Measurements from ENCODE around the gene ZFYVE26. TPM values are rescaled to one million over a fixed set of nuclear protein-coding genes. Genes with fewer than 3 reads are reported as not detected.
A peak's percentile ranks its signal among the peaks of the same experiment; 100 is the strongest.

The ZFYVE26 gene
- total RNA-seq = 33.4 and 38.7 TPM in 2 replicates
- long read RNA-seq, partial matches to known transcripts = 4 of 8 reads
- long read RNA-seq, other reads (novel, unspliced or antisense) = 3 of 8 reads

GRCh38 chr14:67816326-67817002, at the start of gene ZFYVE26:
Gene ZFYVE26, minus strand, starts transcription at chr14:67816590. Its CDS starts 627 bp downstream, at chr14:67815963.
- Mint-ChIP-seq H3K4me3 (ENCODE audit: unreplicated experiment) (peak within 1 kb of the TSS; percentile 86), H3K36me3 (ENCODE audit: unreplicated experiment) (peaks cover 12% of the 10 kb centered on the region), H3K27ac (ENCODE audit: unreplicated experiment) (peak within 1 kb of the TSS; percentile 94), H3K9me3 (ENCODE audit: unreplicated experiment) (no peaks in the 10 kb centered on the region), H3K27me3 (ENCODE audit: unreplicated experiment) (no peaks in the 10 kb centered on the region), H3K4me1 (ENCODE audit: unreplicated experiment) (peaks cover 38% of the 10 kb centered on the region)
- TF ChIP-seq, protein P1, sequence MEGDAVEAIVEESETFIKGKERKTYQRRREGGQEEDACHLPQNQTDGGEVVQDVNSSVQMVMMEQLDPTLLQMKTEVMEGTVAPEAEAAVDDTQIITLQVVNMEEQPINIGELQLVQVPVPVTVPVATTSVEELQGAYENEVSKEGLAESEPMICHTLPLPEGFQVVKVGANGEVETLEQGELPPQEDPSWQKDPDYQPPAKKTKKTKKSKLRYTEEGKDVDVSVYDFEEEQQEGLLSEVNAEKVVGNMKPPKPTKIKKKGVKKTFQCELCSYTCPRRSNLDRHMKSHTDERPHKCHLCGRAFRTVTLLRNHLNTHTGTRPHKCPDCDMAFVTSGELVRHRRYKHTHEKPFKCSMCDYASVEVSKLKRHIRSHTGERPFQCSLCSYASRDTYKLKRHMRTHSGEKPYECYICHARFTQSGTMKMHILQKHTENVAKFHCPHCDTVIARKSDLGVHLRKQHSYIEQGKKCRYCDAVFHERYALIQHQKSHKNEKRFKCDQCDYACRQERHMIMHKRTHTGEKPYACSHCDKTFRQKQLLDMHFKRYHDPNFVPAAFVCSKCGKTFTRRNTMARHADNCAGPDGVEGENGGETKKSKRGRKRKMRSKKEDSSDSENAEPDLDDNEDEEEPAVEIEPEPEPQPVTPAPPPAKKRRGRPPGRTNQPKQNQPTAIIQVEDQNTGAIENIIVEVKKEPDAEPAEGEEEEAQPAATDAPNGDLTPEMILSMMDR (IDR thresholded peaks at IDR 0.05) = no peak
- peak; percentile 95 for DNase-seq (ENCODE audit: extremely low spot score, unreplicated experiment)

DNA sequence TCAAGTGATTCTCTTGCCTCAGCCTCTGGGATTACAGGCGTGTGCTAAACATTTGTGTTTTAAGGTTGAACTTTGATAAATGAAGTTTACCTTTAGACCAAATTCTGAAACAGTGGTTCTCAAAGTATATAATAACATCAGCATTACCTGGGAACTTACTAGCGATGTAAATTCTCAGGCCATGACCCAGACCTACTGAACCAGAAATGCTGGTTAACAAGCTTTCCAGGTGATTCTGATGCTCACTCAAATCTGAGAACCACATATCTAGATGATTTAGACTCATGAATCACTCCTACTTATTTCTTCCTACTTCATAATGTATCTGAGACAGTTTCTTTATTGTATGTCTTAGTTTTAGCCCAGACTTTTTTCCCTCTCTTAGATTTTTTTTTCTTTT, 46.8 kb upstream of the ZFYVE26 start:
- no peak overlapping the region for H3K27ac Mint-ChIP-seq (ENCODE audit: unreplicated experiment)

GRCh38 chr14:67859169-67859749, 42.9 kb upstream of the ZFYVE26 start:
- H3K27me3 Mint-ChIP-seq (ENCODE audit: unreplicated experiment) = no peaks in the 10 kb centered on the region
- H3K36me3 Mint-ChIP-seq (ENCODE audit: unreplicated experiment) = no peaks in the 10 kb centered on the region
- peaks cover 12% of the 10 kb centered on the region for H3K4me1 Mint-ChIP-seq (ENCODE audit: unreplicated experiment)
- H3K9me3 Mint-ChIP-seq (ENCODE audit: unreplicated experiment) = no peaks in the 10 kb centered on the region
- H3K27ac Mint-ChIP-seq (ENCODE audit: unreplicated experiment) = no peak overlapping the region
- TF ChIP-seq, protein P1 (IDR thresholded peaks at IDR 0.05) = no peak
- DNase-seq (ENCODE audit: extremely low spot score, unreplicated experiment) = no peak
- no peak overlapping the region for H3K4me3 Mint-ChIP-seq (ENCODE audit: unreplicated experiment)

More for the DNA sequence above, 46.8 kb upstream of the ZFYVE26 start:
- H3K4me3 Mint-ChIP-seq (ENCODE audit: unreplicated experiment) = no peak overlapping the region
- H3K27me3 Mint-ChIP-seq (ENCODE audit: unreplicated experiment) = no peaks in the 10 kb centered on the region
- peaks cover 8% of the 10 kb centered on the region for H3K36me3 Mint-ChIP-seq (ENCODE audit: unreplicated experiment)
- H3K9me3 Mint-ChIP-seq (ENCODE audit: unreplicated experiment) = peaks cover 8% of the 10 kb centered on the region
- TF ChIP-seq, protein P1 (IDR thresholded peaks at IDR 0.05) = no peak
- peaks cover 2% of the 10 kb centered on the region for H3K4me1 Mint-ChIP-seq (ENCODE audit: unreplicated experiment)
- DNase-seq (ENCODE audit: extremely low spot score, unreplicated experiment) = no peak

DNA sequence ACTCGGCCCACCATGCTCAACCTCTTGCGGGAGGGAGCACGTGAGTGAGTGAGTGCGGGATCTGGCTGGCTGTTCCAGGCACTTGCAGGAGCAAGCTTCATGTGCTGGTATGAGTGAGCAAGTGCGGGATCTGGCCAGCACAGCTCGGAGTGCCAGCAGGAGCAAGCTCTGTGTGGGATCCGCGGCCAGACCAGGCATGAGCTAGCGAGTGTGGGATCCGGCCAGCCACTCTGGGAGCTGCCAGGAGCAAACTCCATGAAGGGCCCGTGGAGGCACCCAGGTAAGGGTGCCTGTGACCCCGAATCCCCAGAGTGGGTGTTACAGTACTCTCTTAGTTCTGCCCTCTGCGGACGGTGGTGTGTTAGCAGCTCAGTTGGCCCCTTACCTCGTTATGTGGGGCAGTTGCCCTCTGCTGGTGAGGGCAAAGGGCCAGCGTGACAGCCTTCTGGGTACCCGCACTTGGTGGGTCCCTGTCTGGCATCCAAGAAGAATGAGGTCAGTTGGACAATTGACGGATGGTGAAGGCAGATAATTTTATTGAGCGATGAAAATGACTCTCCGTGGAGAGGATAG, 41.5 kb upstream of the ZFYVE26 start:
- H3K27ac Mint-ChIP-seq (ENCODE audit: unreplicated experiment) = no peak overlapping the region
- TF ChIP-seq, protein P1 (IDR thresholded peaks at IDR 0.05) = no peak
- H3K36me3 Mint-ChIP-seq (ENCODE audit: unreplicated experiment) = no peaks in the 10 kb centered on the region
- no peaks in the 10 kb centered on the region for H3K9me3 Mint-ChIP-seq (ENCODE audit: unreplicated experiment)
- H3K4me3 Mint-ChIP-seq (ENCODE audit: unreplicated experiment) = no peak overlapping the region
- no peaks in the 10 kb centered on the region for H3K27me3 Mint-ChIP-seq (ENCODE audit: unreplicated experiment)
- H3K4me1 Mint-ChIP-seq (ENCODE audit: unreplicated experiment) = peaks cover 12% of the 10 kb centered on the region
- DNase-seq (ENCODE audit: extremely low spot score, unreplicated experiment) = no peak

- no peak for DNase-seq (ENCODE audit: extremely low spot score, unreplicated experiment)
- no peak overlapping the region for H3K27ac Mint-ChIP-seq (ENCODE audit: unreplicated experiment)
- H3K36me3 Mint-ChIP-seq (ENCODE audit: unreplicated experiment) = no peaks in the 10 kb centered on the region
- H3K4me1 Mint-ChIP-seq (ENCODE audit: unreplicated experiment) = peaks cover 12% of the 10 kb centered on the region
- TF ChIP-seq, protein P1 (IDR thresholded peaks at IDR 0.05) = no peak
- H3K27me3 Mint-ChIP-seq (ENCODE audit: unreplicated experiment) = no peaks in the 10 kb centered on the region
- H3K9me3 Mint-ChIP-seq (ENCODE audit: unreplicated experiment) = no peaks in the 10 kb centered on the region
- H3K4me3 Mint-ChIP-seq (ENCODE audit: unreplicated experiment) = no peak overlapping the region
Measured at GRCh38 chr14:67856827-67857226, 40.4 kb upstream of the ZFYVE26 start.
